H1 (cell line): ENCODE data around the gene SYT2. TPM values are rescaled to one million over a fixed set of nuclear protein-coding genes. Genes with fewer than 3 reads are reported as not detected.
"Not testable (repeated sequence)": the region's sequence is repeated elsewhere in the genome, so short reads cannot be mapped to it uniquely, and the experiment has no call there.

Experiments
- CTCF ChIA-PET: fragments of 300-600 bp; sonication (Branson Sonifier 250); formaldehyde crosslinking; loops from one replicate; lab custom pipeline; 2021; ENCODE audit not compliant: partially characterized antibody; lab: Charles Lee
- POLR2A ChIA-PET: fragments of 300-600 bp; sonication (Branson Sonifier 250); formaldehyde crosslinking; loops from one replicate; lab custom pipeline; 2021; ENCODE audit warnings: inconsistent platforms; ENCODE audit not compliant: partially characterized antibody; lab: Charles Lee
- DNase-seq, 2 experiments: peaks; one replicate each; pipeline versions ENCODE4 v3.0.0 to v3.0.0-alpha.2; 2010 to 2022; ENCODE audit warnings: low spot score in 2 of 2, low read depth in 1 of 2, mixed read lengths in 1 of 2
- FAIRE-seq: peaks from 2 replicates; lab custom pipeline; 2011; peaks lifted over from hg19 to GRCh38; lab: Jason Lieb, UNC
- H2AFZ ChIP-seq: 2 replicates; pipeline ENCODE4 v1.8.1; 2012; ENCODE audit warnings: low read length, inconsistent platforms
- H2AK5ac ChIP-seq: 2 replicates; pipeline ENCODE4 v1.6.1; 2013; ENCODE audit warnings: low read depth, low read length
- H2BK120ac ChIP-seq: replicated peaks from 2 replicates; pipeline ENCODE3; 2013; ENCODE audit warnings: low read depth, low read length, inconsistent platforms
- H2BK12ac ChIP-seq: 2 replicates; pipeline ENCODE4 v1.6.1; 2013; ENCODE audit warnings: low read depth, low read length
- H2BK15ac ChIP-seq: 2 replicates; pipeline ENCODE4 v1.6.1; 2013; ENCODE audit warnings: low read length
- H2BK20ac ChIP-seq: 2 replicates; pipeline ENCODE4 v1.6.1; 2013; ENCODE audit warnings: low read length
- H2BK5ac ChIP-seq: 2 replicates; pipeline ENCODE4 v1.6.1; 2013; ENCODE audit warnings: low read depth, low read length
- H3K14ac ChIP-seq: 2 replicates; pipeline ENCODE4 v1.6.1; 2013; ENCODE audit warnings: inconsistent platforms; ENCODE audit not compliant: insufficient read length
- H3K18ac ChIP-seq: 2 replicates; pipeline ENCODE4 v1.6.1; 2013; ENCODE audit warnings: low read length; ENCODE audit errors: extremely low read depth
- H3K23ac ChIP-seq: 2 replicates; pipeline ENCODE4 v1.6.1; 2013; ENCODE audit warnings: inconsistent platforms; ENCODE audit not compliant: insufficient read length
- H3K23me2 ChIP-seq: 2 replicates; pipeline ENCODE4 v1.6.1; 2013; ENCODE audit warnings: low read depth, low read length
- H3K27ac ChIP-seq: 2 replicates; pipeline ENCODE4 v1.6.1; 2011; ENCODE audit warnings: low read depth, low read length, inconsistent platforms
- H3K27me3 ChIP-seq, 4 experiments: replicated peaks in 1 of 4; 1 replicate in 1 of 4; 2 replicates in 3 of 4; pipeline versions ENCODE4 v1.6.1 to v1.8.1; 2011 to 2013; ENCODE audit warnings: low read length in 3 of 4, mild to moderate bottlenecking in 3 of 4, inconsistent platforms in 2 of 4, mixed read lengths in 2 of 4, moderate library complexity in 1 of 4; ENCODE audit not compliant: control insufficient read depth in 3 of 4, insufficient read depth in 3 of 4; ENCODE audit errors: extremely low read depth in 1 of 4
- H3K36me3 ChIP-seq, 4 experiments: 2 replicates each; pipeline versions ENCODE4 v1.6.1 to v1.8.1; 2011 to 2013; ENCODE audit warnings: mild to moderate bottlenecking in 4 of 4, low read length in 3 of 4, moderate library complexity in 2 of 4, control low read depth in 1 of 4, inconsistent platforms in 1 of 4; ENCODE audit not compliant: insufficient read depth in 4 of 4, control insufficient read depth in 2 of 4
- H3K4ac ChIP-seq: replicated peaks from 2 replicates; pipeline ENCODE3; 2013; ENCODE audit warnings: low read length, low read depth, mixed read lengths, inconsistent platforms; ENCODE audit not compliant: insufficient read length
- H3K4me1 ChIP-seq, 4 experiments: replicated peaks in 1 of 4; 1 replicate in 1 of 4; 2 replicates in 3 of 4; pipeline versions ENCODE4 v1.6.1 to v1.8.1; 2011 to 2013; ENCODE audit warnings: low read length in 3 of 4, inconsistent platforms in 2 of 4, mixed read lengths in 1 of 4; ENCODE audit not compliant: insufficient read depth in 4 of 4, control insufficient read depth in 3 of 4
- H3K4me2 ChIP-seq, 2 experiments: 2 replicates each; pipeline versions ENCODE4 v1.6.1 to v1.8.1; 2011 to 2013; ENCODE audit warnings: low read depth in 2 of 2, low read length in 2 of 2, control low read depth in 1 of 2, inconsistent platforms in 1 of 2, mild to moderate bottlenecking in 1 of 2; ENCODE audit not compliant: insufficient read depth in 1 of 2
- H3K4me3 ChIP-seq, 4 experiments: fragments of 200-600, 300-600 bp in 1 of 4; sonication (generic), shearing (Covaris generic), sonication (Bioruptor Twin) in 1 of 4; 2 replicates each; pipeline versions ENCODE4 v1.5.1 to v1.8.1; 2011 to 2016; ENCODE audit warnings: low read length in 4 of 4, low read depth in 3 of 4, control low read depth in 2 of 4, inconsistent platforms in 2 of 4, mild to moderate bottlenecking in 2 of 4, mixed read lengths in 1 of 4, moderate library complexity in 1 of 4; ENCODE audit not compliant: insufficient read depth in 2 of 4; ENCODE audit errors: extremely low read depth in 1 of 4
- H3K56ac ChIP-seq: replicated peaks from 2 replicates; pipeline ENCODE3; 2013; ENCODE audit warnings: low read depth, mild to moderate bottlenecking, mixed read lengths, low read length, inconsistent platforms; ENCODE audit not compliant: insufficient read length
- H3K79me1 ChIP-seq: 2 replicates; pipeline ENCODE4 v1.6.1; 2013; ENCODE audit warnings: low read depth, low read length, control low read depth
- H3K79me2 ChIP-seq, 2 experiments: 2 replicates each; pipeline versions ENCODE4 v1.6.1 to v1.8.1; 2012 to 2013; ENCODE audit warnings: low read length in 2 of 2, mild to moderate bottlenecking in 2 of 2, inconsistent platforms in 1 of 2; ENCODE audit not compliant: insufficient read depth in 2 of 2, control insufficient read depth in 1 of 2
- H3K9ac ChIP-seq, 4 experiments: replicated peaks in 1 of 4; 1 replicate in 1 of 4; 2 replicates in 3 of 4; pipeline versions ENCODE4 v1.6.1 to v1.8.1; 2011 to 2013; ENCODE audit warnings: low read depth in 3 of 4, low read length in 3 of 4, control low read depth in 2 of 4, mild to moderate bottlenecking in 2 of 4, moderate library complexity in 2 of 4, inconsistent platforms in 1 of 4; ENCODE audit errors: extremely low read depth in 1 of 4
- H3K9me3 ChIP-seq, 2 experiments: 2 replicates each; pipeline versions ENCODE4 v1.6.1 to v1.8.1; 2012 to 2013; ENCODE audit warnings: mild to moderate bottlenecking in 2 of 2, moderate library complexity in 2 of 2, control low read depth in 1 of 2, inconsistent platforms in 1 of 2, low read depth in 1 of 2, low read length in 1 of 2, mixed read lengths in 1 of 2; ENCODE audit not compliant: insufficient read depth in 2 of 2
- H4K20me1 ChIP-seq, 2 experiments: replicated peaks in 1 of 2; 2 replicates each; pipeline versions ENCODE3 to v1.8.1; 2011 to 2013; ENCODE audit warnings: inconsistent platforms in 2 of 2, low read length in 2 of 2, mild to moderate bottlenecking in 1 of 2; ENCODE audit not compliant: insufficient read depth in 2 of 2, control insufficient read depth in 1 of 2
- H4K5ac ChIP-seq: 2 replicates; pipeline ENCODE4 v1.6.1; 2013; ENCODE audit warnings: low read length, low read depth, mixed read lengths, inconsistent platforms; ENCODE audit not compliant: insufficient read length
- H4K8ac ChIP-seq: 2 replicates; pipeline ENCODE4 v1.8.0; 2013; ENCODE audit warnings: mild to moderate bottlenecking, moderate library complexity, low read length, inconsistent platforms; ENCODE audit not compliant: insufficient read depth; ENCODE audit errors: extremely low read depth
- H4K91ac ChIP-seq: replicated peaks from 2 replicates; pipeline ENCODE3; 2013; ENCODE audit warnings: low read length, mixed read lengths, inconsistent platforms; ENCODE audit not compliant: insufficient read length
- CREB1 ChIP-seq: IDR thresholded peaks from 2 replicates; pipeline ENCODE4 v1.6.1; 2012; ENCODE audit warnings: inconsistent platforms
- POLR2AphosphoS5 ChIP-seq: IDR thresholded peaks from 2 replicates; pipeline ENCODE4 v1.6.1; 2011; ENCODE audit warnings: low read depth, low read length
- WGBS, 2 experiments: shearing (Covaris generic) in 1 of 2; methylation state at CpG; one replicate each; pipeline versions ENCODE4 v1.1.6 to v1.1.7; 2013 to 2015; ENCODE audit warnings: low lambda C conversion rate in 2 of 2, mixed read lengths in 2 of 2, inconsistent platforms in 1 of 2, low coverage in 1 of 2, missing lambda C conversion rate in 1 of 2; ENCODE audit not compliant: insufficient replicate concordance in 2 of 2, insufficient coverage in 1 of 2, insufficient read length in 1 of 2; ENCODE audit errors: extremely low coverage in 1 of 2, missing lambda C conversion rate in 1 of 2; 5-methylcytosine and 5-hydroxymethylcytosine counted together
- polyA plus RNA-seq, 7 experiments: library from polyadenylated mRNA; depleted of rRNA in 3 of 7; stranded (reverse) in 5 of 7; unstranded in 2 of 7; fragments of >200 nt in 5 of 7; fragments of 200-250 nt in 2 of 7; gene quantifications; 1 replicate in 5 of 7; 2 replicates in 1 of 7; 4 replicates in 1 of 7; pipeline versions ENCODE4 v1.2.1 to v1.2.3, GENCODE V29; 2011 to 2013; ENCODE audit warnings: missing spikeins in 2 of 7, mixed read lengths in 2 of 7
- total RNA-seq: library from RNA; stranded (reverse); fragmentation: NEBNext Ultra II Directional; extraction: Animal tissue kit (Norgen Biotek cat#: 25700); gene quantifications from 2 replicates; pipeline ENCODE4 v1.2.1, GENCODE V29; 2021

Gene SYT2
- total and polyA plus RNA-seq, 2 of the 8 experiments (the other 6 are each of a cell fraction or from before 2014, with no cell fraction given), result 2.8 to 11.0 TPM

GRCh38 chr1:202630541-202630940, 79.7 kb downstream of the SYT2 start:
- Histone ChIP-seq H3K18ac (no peak overlapping the region), H4K5ac (no peak overlapping the region), H3K4me1 (peaks cover 0 to 6% (median 4%) of the 10 kb centered on the region in 4 experiments; a peak in 5 of 7 replicates), H4K20me1 (no peaks in the 10 kb centered on the region), H3K23me2 (no peaks in the 10 kb centered on the region), H2BK12ac (no peak overlapping the region), H3K79me2 (no peaks in the 10 kb centered on the region), H3K9me3 (no peaks in the 10 kb centered on the region), H2BK20ac (no peak overlapping the region), H2BK120ac (no peak overlapping the region), H2BK5ac (no peak overlapping the region), H3K56ac (no peak overlapping the region), H3K23ac (no peak overlapping the region), H3K14ac (no peak overlapping the region), H3K79me1 (no peaks in the 10 kb centered on the region), H2BK15ac (no peak overlapping the region), H3K9ac (no peak overlapping the region), H2AFZ (no peak overlapping the region), H4K8ac (no peak overlapping the region), H3K4ac (no peak overlapping the region), H3K27ac (no peak overlapping the region), H3K36me3 (no peaks in the 10 kb centered on the region), H4K91ac (no peak overlapping the region), H3K27me3 (no peaks in the 10 kb centered on the region), H3K4me2 (no peak overlapping the region), H3K4me3 (no peak overlapping the region), H2AK5ac (no peak overlapping the region)
- FAIRE-seq (no peak), DNase-seq (no peak)
- 93% methylated on average over 6 of the region's 6 CpGs; no CpG with 5 or more reads in 1 of the 2 experiments for WGBS, 2 experiments
- ChIA-PET POLR2A (no interaction called here), CTCF (interaction anchor here (0.9 to 3.0 kb wide), 6 partner anchors 9 to 130 kb away, joined by 3 to 14 read pairs (median 5); no protein-coding TSS in a partner anchor)
- no peak for TF ChIP-seq CREB1
- no peak for TF ChIP-seq POLR2AphosphoS5

DNA sequence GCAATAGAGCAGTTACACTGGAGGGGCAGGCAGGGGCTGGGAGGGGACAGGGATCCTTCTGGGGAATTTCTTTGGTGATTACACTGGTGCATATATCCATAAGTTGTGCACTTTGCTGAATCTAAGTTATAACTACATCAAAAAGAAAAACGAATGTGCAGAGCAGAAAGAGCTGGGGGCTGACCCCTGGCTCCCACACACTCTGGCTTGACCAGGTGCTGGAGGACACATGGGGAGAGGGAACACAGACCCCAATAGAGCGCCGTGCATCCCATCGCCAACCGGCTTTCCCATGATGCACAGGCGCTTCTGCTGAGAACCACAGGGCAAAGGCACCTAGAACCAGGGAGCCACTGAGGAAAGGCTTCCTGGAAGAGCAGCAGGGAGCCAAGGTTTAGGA, 80.2 kb downstream of the SYT2 start:
- H3K79me1 ChIP-seq, H3K27me3 ChIP-seq, H4K8ac ChIP-seq, H3K4me2 ChIP-seq, H3K4me3 ChIP-seq, H3K4me1 ChIP-seq, H2BK15ac ChIP-seq, H4K91ac ChIP-seq, H2BK12ac ChIP-seq, FAIRE-seq, H3K23me2 ChIP-seq, H3K56ac ChIP-seq, H3K27ac ChIP-seq, H3K14ac ChIP-seq, H3K79me2 ChIP-seq, POLR2A ChIA-PET, H2BK5ac ChIP-seq, H2BK20ac ChIP-seq, H3K23ac ChIP-seq, H2BK120ac ChIP-seq, H4K20me1 ChIP-seq, H3K4ac ChIP-seq, H3K9ac ChIP-seq, H2AFZ ChIP-seq, H2AK5ac ChIP-seq, DNase-seq, H3K36me3 ChIP-seq, H3K18ac ChIP-seq, H4K5ac ChIP-seq, H3K9me3 ChIP-seq: not testable (repeated sequence)
- CTCF ChIA-PET, result interaction anchor here (0.9 to 4.7 kb wide), 4 partner anchors 18 to 129 kb away, joined by 3 to 20 read pairs (median 8); no protein-coding TSS in a partner anchor
- WGBS, 2 experiments, result 100% methylated on average over 1 of the region's 6 CpGs; no CpG with 5 or more reads in 1 of the 2 experiments
